GM11168 (cell line): ENCODE data around the gene XYLT1.
"Not testable (repeated sequence)": the region's sequence is repeated elsewhere in the genome, so short reads cannot be mapped to it uniquely, and the experiment has no call there.

Experiments used
- in situ Hi-C: fragments of 300-500 bp; cut with MboI; formaldehyde crosslinking; loops from one replicate; pipeline ENCODE4 v1.12.0; 2022; ENCODE audit warnings: low sequenced_read_pairs; ENCODE audit not compliant: unreplicated experiment

The XYLT1 gene

DNA sequence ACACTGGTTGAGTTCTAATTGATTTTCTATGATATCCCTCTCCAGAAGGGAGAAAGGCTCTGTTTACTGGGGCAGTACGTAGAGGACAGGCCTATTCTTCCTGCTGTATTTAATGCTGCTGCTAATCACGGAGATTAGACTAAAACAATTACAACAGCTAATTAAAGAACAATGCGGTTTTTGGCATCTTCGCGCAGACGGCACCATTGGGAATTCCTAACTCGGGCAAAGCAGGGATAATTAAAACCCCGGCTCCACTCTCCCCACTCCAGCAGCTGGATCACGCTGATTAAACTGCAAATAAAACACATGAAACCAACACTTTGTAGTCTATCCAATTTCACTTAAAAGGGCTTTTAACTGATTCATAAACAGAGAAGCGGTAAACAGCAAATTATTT, 147.6 kb downstream of the XYLT1 start:
- in situ Hi-C loops, result no loop called here

DNA sequence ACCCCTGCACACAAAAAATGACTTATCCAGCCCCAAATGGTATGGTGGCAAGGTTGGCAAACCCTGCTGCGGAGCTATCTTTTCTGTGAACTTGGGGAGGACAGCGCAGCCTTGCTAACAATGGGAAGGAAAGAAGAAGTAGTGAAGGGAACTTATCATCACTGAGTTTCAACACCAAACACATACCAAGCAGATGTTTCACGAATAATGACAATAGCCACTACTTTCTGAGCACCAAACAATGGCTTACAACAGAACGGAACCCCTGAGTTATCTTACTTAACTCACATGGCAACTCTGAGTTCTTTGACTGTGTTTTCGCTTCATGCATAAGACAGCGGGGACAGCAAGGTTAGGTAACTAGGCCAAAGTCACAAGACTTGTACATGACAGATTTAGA, 148.9 kb downstream of the XYLT1 start:
- in situ Hi-C loops, result no loop called here

DNA sequence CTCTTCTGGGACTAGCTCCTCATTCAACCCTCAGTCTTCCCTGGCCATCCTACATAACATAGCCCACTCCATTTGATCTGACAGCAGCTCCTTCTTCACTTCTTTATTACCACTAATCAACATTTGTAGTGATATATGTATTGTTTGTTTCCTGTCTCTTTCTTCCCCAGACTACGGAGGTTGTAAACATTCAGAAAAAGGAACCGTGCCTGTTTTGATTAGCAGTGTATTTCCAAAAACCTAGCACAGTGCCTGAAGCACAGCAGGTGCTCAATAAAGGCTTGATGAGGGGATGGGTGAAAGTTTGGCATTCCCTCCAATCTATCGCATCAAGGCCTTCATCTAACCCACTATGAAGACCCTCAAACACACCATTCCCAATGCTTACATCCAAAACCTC, 150.8 kb downstream of the XYLT1 start:
- in situ Hi-C loops, result no loop called here

DNA sequence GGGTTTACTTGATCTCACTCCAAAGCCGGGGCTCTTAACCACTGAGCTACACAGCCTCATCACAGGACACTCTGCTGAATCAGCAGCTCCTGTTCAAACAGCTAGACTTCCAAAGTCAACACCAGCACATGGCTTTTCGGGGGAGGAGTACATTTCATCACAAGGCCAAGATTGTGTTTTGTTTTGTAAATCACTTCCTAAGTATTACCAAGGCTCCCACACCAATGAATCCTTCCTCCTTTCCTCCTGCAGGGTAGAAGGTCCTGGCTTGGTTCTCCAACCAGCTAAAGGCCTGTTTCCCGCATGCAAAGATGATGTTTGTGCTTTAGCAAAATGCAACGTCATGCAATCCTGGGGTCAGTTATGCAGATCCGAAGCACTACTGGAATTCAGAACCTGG, 152.5 kb downstream of the XYLT1 start:
- in situ Hi-C loops, result no loop called here

DNA sequence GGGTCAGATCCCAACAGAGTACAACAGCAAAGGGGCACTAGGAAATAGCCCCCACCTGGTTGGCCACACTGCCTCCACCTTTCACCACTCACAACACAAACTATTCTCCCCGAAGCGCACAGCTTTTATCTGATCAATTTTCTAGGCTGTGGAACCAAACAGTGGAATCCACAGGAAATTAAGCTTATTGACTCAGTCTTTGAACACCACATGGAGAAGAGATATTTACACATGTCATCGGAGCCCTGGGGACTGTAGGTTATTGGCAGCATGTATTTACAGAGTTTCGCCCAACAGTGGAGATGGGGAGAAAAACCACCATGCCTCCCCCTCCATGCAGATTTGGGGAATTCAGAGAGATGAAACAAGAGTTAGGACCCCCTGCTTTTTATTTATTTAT, 154.8 kb downstream of the XYLT1 start:
- in situ Hi-C loops, result no loop called here

DNA sequence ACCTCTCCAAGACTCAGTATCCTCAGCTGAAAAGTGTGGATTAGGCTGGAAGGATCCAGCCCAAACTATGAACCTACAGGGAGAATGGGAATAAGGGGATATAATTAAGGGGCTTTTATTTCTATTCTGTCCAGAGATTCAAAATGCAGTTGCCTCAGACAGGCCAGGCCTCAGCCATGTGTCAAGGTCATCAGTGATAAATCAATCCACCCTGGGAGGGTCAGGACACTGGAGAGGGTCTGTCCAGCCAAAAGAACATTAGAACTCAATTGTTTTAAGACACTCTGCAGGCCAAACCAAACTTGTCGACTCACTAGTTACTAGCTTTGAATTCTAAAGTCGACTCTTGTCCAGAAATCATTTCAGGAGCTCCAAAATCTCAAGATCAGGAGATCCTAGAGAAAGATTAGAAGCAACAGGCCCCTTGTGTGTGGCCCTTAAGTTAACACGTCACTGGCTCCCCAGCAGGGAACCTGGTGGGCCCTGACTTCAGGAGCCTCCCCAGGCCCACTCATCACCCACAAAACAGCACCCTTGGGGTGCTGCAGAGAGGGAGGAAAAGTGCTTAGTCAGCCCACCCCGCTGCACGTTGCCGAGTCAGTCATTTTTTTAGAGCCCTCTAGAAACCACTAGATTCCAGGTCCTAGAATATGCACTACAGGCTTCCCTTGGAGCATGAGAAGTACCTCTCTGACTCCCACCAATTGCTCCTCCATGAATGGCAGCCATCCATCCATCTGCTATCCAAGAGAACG, 156.8 kb downstream of the XYLT1 start:
- in situ Hi-C loops, result no loop called here

DNA sequence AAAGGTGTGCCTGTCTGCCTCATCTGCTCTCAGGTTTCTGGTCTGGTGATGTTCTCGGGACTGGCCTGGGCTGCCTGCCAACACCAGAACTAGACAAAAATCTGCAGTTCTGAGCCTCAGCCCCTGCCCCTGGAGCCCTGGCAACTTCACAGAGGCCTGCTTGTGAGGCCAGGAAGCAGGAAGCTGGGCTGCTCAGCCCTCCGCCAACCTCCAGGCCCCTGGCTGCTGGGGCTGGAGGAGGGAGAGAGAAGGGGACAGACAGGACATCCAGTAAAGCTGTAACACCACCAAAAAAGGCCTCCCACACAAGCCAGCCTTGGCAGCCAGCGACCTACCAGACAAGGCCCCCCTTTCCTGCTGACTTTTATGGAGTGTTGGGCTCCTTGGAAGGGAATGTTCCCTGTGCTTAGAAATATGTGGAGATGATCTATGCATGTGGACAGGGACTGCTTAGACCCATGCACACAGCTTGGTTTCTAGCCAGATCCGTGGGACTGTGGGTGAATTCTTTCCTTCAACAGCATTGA, 157.6 kb downstream of the XYLT1 start:
- in situ Hi-C loops, result no loop called here

DNA sequence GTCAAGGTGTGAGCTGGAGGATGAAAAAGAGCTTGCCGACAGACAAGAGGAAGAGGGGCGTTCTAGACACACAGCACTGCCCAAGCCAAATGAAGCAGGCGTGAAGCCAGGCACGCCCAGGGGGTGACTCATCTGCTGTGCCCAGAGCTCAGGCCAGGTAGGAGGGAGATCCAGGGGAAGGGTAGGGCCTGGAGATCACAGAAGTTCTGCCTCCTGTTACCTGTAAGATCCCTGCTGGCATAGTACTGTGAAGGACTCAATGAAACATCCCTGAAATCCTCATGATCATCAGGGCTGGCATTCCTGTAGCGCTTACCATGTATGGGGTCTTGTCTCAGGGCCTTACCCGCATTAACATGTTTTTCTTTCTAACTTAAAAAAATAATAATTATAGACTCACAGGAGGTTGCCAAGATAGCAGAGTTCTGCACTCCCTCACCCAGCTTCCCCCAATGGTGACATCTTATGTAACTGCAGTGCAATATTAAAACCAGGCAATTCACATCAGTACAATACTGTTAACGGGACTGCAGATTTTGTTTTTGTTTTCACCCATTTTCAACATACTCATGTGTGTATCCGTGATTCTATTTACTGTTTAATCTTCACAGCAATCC, 158.6 kb downstream of the XYLT1 start:
- in situ Hi-C loops, result no loop called here

DNA sequence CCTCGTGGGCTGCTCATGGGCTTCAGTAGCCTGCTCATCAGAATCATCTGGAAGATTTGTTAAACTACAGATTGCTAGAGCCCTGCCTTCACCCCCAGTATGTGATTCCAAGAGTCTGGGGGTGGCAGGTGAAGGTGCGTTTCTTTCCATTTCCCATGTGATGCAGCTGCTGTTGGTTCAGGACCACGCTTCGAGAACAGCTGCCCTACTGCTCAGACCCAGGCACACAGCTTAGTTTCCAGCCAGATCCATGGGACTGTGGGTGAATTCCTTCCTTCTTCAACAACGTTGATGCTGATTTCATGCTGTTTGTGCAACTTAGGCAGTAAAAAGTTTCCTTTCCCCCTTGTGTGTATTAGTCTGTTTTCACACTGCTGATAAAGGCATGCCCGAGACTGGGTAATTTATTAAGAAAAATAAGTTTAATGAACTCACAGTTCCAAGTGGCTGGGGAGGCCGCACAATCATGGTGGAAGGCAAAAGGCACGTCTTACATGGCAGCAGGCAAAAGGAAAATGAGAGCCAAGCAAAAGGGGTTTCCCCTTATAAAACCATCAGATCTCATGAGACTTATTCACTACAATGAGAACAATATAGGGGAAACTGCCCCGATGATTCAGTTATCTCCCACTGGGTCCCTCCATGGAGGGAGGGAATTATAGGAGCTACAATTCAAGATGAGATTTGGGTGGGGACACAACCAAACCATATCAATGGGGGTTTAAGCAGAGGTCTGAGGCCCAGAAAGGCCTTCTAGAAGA, 159.2 kb downstream of the XYLT1 start:
- in situ Hi-C loops, result no loop called here

DNA sequence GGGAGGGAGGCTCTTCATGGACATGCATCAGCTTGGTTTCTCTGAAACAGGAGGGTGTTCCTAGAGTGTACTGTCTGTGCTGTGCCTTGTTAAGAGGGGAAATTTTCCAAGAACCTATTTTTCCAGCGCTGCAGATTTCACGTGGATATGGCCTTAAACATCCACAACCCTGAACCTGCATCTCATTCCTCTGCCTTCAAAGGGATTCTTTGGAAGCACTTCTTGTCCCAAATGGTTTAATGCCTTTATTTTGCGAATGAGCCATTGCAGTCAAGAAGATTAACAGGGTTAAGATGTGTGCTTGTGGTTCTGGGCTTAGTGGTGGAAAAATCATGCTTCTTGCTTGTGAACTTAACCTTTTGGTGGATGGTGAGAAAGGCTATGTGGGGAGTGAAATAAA, 161.2 kb downstream of the XYLT1 start:
- in situ Hi-C loops, result no loop called here

DNA sequence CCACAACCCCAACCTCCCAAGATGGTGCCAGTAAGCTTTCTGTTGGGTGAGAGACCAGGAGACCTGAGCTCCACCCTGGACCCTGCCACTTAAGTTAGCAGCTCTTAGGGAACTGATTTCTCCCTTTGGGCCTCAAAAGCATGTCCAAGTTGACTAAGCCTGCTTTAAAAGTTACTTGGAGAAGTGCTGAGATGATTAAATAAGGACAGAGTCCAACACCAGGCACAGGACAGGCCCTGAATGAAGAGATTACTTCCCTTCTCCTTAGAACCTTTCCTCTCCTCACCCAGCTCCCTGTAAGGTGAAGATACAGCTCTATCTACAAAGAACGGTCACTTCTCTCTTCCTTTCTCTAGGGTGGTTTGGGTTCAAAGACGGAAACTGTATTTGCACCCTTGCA, 162.6 kb downstream of the XYLT1 start:
- in situ Hi-C loops, result no loop called here

DNA sequence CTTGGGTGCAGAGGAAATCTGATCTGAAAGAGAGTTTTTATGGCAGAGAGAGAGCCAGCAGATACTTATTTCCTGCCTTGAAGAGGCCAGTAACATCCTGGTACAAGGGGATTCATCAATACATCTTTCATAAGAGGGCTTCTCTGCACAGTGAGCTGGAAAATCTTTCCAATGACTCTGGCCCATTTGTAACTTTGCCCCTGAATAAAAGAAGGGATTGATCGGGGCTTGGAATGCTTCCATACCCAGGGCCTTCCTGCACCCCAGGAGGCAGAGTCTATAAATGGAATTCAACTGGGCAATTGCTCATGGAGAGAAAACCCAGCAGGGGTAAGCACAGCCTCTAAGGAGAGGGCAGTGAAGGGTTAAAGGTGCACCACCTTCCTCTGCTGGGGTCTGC, 163.3 kb downstream of the XYLT1 start:
- in situ Hi-C loops, result no loop called here

DNA sequence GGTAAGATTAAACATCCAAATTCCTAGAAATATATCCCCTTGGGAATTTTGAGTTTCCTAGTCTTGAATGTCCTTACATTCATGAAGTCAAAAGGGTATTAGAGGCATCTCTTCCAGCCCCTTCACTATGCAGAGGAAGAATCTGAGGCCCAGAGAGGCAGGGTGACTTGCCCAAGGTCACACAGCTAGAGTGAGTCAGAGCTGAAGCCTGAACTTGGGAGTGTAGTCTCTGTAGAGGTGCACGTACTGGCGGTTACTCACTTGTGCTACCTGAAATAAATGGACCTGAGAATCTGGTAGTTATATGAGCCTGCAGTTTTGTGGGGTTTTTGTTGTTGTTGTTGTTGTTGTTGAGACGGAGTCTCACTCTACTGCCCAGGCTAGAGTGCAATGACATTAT, 164.0 kb downstream of the XYLT1 start:
- in situ Hi-C loops, result no loop called here

DNA sequence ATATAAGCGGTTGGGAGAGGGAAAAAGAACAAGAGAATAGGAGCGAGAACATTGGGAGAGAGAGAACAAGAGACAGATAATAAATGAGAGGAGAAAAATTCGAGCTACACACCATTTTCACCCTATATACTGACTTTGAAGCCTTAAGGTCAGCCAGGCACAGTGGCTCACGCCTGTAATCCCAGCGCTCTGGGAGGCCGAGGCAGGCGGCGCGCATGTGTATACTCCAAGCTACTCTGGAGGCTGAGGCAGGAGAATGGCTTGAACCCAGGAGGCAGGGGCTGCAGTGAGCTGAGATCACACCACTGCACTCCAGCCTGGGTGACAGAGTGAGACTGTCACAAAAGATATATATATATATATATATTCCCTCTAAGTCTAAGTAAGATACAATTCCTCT, 164.5 kb downstream of the XYLT1 start:
- in situ Hi-C loops, result not testable (repeated sequence)

DNA sequence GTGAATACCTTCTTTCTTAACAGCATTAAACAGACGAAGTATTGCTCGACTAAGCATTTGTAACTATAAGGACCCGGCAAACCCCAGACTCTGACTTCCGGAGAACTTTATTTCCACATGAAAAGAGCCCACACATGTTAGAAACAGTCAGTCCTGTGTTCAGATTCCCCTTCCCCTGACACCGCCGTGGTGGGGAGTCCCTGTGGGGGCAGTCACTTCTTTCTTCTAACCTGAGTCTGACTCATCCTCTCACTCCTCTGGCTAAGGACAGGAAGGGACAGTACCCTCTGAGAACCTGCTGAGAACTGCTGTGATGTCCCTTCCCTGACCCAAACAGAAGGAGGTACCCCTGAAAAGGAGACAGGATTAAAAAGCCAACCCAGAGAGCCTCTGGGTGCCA, 165.1 kb downstream of the XYLT1 start:
- in situ Hi-C loops, result no loop called here

DNA sequence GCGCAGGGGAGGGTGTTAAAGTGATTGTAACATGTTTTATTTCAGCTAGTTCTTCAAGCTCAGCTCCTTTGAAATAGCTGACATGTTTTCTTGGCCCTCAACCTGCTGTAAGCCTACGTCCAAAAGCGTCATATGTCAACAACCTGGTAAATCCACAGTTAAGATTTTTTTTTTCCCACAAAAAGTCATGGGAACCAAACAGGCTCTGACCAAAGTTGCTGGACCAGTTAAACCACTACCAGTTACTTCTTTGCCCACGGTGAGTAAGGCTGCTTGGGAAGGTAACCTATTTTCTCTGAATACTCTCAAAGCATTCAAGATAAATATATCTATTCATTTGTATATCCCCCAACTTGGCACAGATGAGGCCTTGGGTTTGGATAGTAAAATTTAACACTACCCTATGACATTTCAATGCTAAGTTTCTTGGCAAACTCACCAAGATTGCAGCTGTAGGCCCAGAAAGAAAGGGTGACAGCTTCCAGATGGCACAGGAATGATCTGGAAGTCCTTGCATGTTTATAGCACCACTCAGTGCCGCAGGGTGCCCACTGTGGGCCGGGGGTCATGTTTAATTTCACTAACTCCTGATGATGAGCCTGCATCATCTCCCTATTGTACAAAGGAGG, 166.2 kb downstream of the XYLT1 start:
- in situ Hi-C loops, result no loop called here

DNA sequence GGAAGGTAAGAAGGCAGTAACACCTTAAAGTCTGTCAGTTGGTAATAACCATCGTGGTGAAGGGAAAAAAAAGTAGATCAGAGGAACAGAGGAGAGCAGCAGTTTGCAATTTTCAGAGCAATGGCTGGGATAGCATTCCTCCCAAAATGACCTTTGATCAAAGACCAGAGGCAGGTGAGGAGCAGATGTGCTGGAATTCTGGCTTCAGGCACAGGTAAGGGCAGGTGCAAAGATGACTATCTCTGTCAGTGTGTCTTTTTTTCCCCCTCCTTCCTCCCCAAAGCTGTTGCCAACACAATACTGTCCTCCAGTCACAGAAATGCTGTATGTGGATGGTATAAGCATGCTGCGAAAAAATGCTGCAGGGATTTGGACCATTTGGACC, 166.7 kb downstream of the XYLT1 start:
- in situ Hi-C loops, result no loop called here

DNA sequence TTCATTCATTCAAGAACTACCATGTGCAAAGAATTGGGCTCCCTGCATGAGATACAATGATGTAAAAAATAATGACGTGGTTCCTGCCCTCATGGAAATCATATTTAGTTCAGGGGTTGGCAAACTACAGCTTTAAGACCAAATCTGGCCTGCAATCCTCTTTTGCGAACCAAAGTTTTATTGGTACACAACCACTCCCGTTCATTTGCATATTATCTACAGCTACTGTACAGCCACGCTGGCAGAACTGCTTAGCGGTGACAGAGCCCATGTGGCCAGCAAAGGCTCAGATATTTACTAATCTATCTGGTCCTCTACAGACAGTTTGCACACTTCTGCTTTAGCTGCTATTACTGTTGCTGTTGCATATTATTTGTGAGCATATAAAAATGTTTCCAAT, 167.7 kb downstream of the XYLT1 start:
- in situ Hi-C loops, result no loop called here

DNA sequence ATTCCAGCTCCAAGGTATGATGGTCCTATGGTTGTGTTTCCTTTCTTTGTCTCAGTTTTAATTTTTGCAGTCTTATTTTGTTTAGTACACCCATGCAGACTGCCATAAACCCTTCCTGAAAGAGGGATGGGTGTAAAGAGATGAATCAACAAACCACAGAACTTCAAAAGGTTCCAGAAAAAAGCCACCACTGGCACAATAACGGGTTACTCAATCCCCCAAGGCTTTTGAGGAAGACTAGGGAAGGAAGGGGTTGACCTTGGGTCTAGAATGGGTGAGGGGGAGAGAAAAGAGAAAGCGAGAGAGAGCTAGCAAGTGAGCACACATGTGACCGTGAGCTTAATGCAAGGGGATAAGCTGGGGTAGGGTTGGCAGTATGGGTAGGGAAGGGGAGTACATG, 168.1 kb downstream of the XYLT1 start:
- in situ Hi-C loops, result no loop called here

DNA sequence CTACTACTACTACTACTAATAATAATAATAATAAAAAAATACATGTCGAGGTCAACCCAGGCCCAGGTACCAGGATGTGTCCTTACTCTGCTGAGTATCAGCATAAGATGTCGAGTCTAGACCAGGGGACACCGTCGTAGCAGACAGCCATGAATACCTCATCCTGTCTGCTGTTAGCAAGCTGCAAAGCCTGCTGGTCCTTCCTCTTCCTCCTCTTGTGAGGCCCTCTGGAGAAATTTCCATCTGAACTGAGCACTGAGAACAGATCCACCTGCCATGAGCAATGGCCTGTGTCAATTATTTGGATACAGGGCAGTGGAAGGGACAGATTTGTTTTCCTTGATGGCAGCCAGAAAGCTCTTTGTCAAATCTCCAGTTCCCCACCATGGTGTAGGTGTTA, 168.5 kb downstream of the XYLT1 start:
- in situ Hi-C loops, result no loop called here

DNA sequence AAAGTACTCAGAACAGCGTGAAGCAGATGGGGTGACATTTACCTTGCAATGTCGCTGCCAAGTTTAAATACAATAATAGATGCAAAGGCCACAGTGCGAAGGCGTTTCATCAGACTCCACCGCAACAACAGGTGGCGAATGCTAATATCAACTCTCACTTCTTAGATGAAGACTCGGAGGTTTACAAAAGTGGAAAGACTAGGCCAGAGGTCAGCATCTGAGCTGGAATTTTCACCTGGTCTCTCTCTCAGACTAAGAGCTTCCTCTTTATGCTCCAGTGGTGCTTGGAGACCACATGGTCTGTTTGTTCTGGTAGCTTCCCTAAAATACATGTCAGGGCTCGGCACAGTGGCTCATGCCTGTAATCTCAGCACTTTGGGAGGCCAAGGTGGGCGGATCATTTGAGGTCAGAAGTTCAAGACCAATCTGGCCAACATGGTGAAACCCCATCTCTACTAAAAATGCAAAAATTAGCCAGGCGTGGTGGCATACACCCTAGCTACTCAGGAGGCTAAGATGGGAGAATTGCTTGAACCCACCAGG, 169.1 kb downstream of the XYLT1 start:
- in situ Hi-C loops, result no loop called here
